Tongue (tissue), 3 donors: ENCODE measurements around the gene SH3BP5L. TPM values are rescaled to one million over a fixed set of nuclear protein-coding genes. Genes with fewer than 3 reads are reported as not detected.

ENCODE experiments used
- DNase-seq: peaks from one replicate; pipeline ENCODE4 v3.0.0-alpha.2; 2015
- small RNA-seq: library from RNA; depleted of rRNA; stranded (forward); fragments of <200 nt; gene quantifications from one replicate; pipeline ENCODE3, GENCODE V24; 2014; ENCODE audit warnings: low replicate concordance
- total RNA-seq: library from RNA; depleted of rRNA; stranded (reverse); fragments of >200 nt; gene quantifications from one replicate; pipeline ENCODE4 v1.2.3, GENCODE V29; 2014

SH3BP5L gene
- total RNA-seq, 1 donor from 2014 or later: 20.9 TPM

DNA sequence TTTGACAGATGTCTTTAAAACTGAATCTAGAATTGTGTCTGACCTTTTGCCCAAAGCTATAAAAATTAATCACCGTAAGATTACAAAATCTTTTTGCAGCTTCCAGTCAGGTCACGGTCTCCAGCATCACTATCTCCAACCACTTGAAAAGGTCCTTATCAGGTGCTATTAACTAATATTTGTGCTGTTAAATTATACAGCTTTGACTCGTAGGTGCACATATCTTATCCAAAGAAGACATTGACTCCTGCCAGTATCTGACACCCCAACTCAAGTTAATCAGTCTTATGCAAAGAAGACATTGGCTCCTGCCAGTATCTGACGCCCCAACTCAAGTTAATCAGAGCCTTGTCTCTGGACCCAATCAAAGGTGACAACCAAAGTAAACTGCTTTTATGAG lies 50.3 kb downstream of the SH3BP5L start:
- DNase-seq: no peak

Small RNA genes within 50 kb of the gene (small RNA-seq; reads per million reads assigned to genes)
- gene MIR3124: not detected

Other genes with a start within 250 kb of the SH3BP5L start
- gene OR2T10, start 228.2 kb downstream of the SH3BP5L start, total RNA-seq: not detected
- not detected for gene OR2T11, start 190.8 kb downstream of the SH3BP5L start, total RNA-seq
- gene OR2T35, start 180.6 kb downstream of the SH3BP5L start, total RNA-seq: not detected
- gene OR2T27, start 170.4 kb downstream of the SH3BP5L start, total RNA-seq: not detected
- gene OR14I1, start 123.1 kb downstream of the SH3BP5L start, total RNA-seq: not detected
- not detected for gene LYPD8, start 70.2 kb downstream of the SH3BP5L start, total RNA-seq
- 33.4 TPM for gene ZNF672, start 12.3 kb upstream of the SH3BP5L start, total RNA-seq
- 34.9 TPM for gene ZNF692, start 33.2 kb upstream of the SH3BP5L start, total RNA-seq
- 9.1 TPM for gene PGBD2, start 80.3 kb upstream of the SH3BP5L start, total RNA-seq